NCI-H510A treated with DMSO at 0.1 percent for 48 hours (cell line): ENCODE measurements around the gene ARMC5.
A peak's percentile ranks its signal among the peaks of the same experiment; 100 is the strongest.
"Not testable (repeated sequence)": the region's sequence is repeated elsewhere in the genome, so short reads cannot be mapped to it uniquely, and the experiment has no call there.

Experiments used
- DNase-seq: peaks from one replicate; lab custom pipeline; 2025; lab: John Stamatoyannopoulos, UW

Gene ARMC5

GRCh38 chr16:31430380-31431052 lies 28.8 kb upstream of the ARMC5 start:
- no peak for DNase-seq

DNA sequence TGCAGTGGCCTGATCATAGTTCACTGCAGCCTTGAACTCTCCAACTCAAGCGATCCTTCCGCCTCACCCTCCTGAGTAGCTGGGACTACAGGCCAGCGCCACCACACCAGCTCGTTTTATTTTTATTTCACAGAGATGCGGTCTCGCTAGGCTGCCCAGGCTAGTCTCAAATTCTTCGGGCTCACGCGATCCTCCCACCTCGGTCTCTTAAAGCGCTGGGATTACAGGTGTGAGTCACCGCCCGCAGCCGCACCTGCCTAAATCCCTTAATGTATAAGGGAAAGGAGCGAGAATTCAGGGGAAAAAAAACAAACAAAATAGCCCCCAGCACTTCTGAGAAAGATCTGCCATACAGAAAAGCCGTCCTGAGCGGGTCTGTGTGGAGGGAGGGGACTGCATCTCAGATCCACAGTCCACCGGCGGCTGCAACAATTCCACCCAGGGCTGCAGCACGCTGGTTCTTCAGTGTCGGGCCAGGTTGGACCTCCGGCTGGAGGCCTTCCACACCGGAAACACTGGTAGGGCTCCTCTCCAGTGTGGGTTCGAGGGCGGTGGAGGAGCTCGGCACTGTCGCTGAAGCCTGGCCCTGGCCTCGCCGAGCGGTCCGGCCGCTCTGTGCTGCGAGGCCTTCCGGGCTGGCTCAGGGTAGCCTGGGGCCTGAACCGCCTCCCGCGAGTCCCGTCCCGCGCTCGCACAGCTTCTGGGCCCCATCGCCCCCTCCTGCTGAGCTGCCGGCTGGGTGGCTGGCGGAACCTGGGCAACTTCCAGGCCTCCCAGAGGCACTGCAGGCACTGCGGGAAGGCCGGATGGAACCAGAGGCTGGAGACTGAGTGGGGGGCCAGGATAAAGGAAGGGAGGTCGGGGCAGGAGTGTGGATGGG lies 23.7 kb upstream of the ARMC5 start:
- no peak for DNase-seq

- no peak for DNase-seq
These were observed 22.9 kb upstream of the ARMC5 start for GRCh38 chr16:31436221-31437045.

DNA sequence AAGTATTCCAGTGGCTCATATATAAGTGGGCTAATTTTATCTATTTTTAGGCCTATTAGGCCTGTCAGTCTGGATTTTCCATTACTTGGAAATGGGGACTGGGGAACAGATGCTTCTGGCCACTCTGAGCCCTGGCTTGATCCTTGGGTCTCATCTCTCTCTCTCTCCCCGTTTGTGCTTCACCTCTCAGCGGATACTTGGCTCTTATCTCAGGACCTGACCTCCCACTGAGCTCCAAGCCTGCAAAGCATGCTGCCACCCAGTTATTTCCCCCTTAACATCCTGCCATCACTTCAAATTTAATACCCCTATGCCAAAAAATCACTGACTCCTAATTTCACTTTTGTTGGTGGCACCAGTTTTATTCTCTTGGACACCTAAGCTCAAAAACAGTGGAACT lies 20.9 kb upstream of the ARMC5 start:
- DNase-seq: no peak

- not testable (repeated sequence) for DNase-seq
These were observed 20.3 kb upstream of the ARMC5 start for GRCh38 chr16:31439023-31439422.

GRCh38 chr16:31439519-31439918 lies 19.8 kb upstream of the ARMC5 start:
- DNase-seq: no peak

- DNase-seq: no peak
These were observed 18.7 kb upstream of the ARMC5 start for GRCh38 chr16:31440516-31441184.

GRCh38 chr16:31441956-31442355 lies 17.3 kb upstream of the ARMC5 start:
- DNase-seq: no peak

GRCh38 chr16:31445931-31446330 lies 13.4 kb upstream of the ARMC5 start:
- not testable (repeated sequence) for DNase-seq

DNA sequence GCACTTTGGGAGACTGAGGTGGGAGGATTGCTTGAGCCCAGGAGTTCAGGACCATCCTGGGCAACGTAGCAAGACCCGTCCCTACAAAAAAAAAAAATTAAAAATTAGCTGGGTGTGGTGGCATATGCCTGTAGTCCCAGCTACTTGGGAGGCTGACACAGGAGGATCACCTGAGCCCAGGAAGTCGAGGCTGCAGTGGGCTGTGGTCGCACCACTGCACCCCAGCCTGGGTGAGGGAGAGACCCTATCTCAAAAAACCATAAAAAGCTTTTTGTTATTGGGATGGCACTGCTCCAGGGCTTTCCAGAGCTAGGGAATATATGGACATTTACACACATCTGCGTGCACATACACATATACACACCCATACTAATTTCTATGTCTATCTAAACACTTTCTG lies 8.1 kb upstream of the ARMC5 start:
- no peak for DNase-seq

DNA sequence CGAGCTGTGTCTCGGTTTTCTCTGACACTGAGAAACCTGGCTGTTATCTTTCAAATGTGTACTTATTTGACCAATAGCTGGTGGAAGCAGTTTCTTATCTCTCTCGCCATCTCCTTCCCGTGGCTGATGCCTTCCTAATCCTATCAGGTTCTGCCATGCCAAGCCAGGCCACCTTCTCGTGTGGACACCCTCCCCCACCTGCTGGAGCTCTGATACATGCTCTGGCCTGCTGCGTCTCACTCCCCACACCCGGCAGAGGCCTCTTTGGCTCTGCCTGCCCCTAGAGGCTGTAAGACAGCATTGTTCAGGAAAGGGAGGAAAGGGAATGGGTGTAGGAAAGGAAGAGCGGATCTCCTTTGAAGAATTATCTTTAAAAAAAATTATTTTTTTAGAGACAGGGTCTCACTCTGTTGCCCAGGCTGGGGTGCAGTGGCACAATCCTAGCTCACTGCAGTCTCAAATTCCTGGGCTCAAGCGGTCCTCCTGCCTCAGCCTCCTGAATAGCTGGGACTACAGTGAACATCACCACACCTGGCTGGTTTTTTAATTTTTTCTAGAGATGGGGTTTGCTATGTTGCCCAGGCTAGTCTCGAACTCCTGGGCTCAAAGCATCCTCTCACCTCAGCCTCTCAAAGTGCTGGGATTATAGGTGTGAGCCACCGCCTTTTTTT lies 7.5 kb upstream of the ARMC5 start:
- DNase-seq: peak; percentile 75

GRCh38 chr16:31452631-31453106 lies 6.6 kb upstream of the ARMC5 start:
- DNase-seq: no peak

DNA sequence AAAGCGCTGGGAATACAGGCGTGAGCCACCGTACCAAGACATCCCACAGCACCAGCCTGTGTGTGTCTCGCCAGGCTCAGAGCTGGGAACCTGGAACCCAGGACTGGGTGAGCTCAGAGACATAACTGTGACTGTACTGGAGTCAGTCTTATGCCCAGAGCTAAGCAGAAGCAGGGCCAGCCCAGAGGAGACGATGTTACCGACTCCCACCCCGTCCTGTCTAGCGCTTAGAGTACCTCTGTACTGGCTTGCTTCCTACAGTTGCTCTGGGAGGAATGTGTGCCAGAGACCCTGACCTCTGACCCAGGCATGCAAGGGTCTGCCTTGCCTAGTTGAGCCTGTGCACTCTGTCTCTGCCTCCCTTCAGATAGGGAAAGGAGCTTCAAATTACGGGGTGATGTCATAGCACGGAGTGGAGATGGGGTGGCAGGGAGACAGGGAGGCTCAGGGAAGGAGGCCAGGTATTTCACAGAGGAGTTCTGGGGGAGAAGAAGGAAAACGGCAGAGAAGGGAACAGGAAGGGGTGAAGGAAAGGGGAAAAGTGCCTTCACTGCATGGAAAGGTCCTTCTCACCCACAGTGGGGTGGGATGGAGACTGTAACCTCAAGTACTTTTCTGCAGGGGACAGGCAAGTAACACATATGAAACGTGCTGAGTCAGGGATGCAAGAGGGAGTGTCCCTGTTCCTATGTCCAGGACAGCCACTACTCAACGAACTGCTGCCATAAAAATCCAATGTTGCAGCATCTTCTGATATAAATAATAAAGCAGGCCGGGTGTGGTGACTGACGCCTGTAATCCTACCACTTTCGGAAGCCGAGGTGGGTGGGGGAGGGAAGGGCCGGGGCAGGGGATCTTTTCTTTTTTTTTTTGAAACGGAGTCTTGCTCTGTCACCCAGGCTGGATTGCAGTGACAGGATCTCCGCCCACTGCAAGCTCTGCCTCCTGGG lies 5.8 kb upstream of the ARMC5 start:
- DNase-seq: no peak

DNA sequence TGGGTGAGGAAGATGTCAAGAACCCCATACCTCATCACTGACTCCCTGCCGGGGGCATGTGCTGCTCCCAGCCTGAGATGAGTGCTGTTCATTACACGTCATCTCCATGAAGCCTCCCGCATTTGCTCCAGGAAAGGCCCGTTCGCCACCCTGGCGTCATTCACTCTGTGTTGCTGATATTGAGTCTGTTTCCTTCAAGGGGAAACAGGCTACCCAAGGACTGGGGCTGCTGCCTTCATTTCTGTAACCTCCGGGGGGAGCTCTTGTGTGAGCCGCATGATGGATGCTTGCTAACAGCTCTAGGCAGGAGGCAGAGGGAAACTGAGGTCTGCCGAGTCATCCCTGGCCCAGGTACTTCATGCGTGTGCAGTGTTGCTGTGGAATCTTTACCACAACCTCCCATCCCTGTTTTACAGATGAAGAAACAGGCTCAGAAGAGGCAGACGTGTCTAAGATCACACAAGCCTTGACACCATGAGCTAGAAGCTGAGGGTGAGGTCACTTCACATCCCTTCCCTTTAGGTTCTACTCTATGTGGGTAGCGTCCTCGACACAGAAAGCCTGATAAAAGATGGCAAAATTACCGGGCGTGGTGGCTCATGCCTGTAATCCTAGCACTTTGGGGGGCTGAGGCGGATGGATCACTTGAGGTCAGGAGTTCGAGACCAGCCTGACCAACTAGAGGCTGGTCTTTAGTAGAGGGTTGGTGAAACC lies 3.5 kb upstream of the ARMC5 start:
- no peak for DNase-seq

GRCh38 chr16:31456988-31457360 lies 2.3 kb upstream of the ARMC5 start:
- no peak for DNase-seq

- DNase-seq: peak; percentile 68
These were observed 1.0 kb upstream of the ARMC5 start for GRCh38 chr16:31458073-31458843.

DNA sequence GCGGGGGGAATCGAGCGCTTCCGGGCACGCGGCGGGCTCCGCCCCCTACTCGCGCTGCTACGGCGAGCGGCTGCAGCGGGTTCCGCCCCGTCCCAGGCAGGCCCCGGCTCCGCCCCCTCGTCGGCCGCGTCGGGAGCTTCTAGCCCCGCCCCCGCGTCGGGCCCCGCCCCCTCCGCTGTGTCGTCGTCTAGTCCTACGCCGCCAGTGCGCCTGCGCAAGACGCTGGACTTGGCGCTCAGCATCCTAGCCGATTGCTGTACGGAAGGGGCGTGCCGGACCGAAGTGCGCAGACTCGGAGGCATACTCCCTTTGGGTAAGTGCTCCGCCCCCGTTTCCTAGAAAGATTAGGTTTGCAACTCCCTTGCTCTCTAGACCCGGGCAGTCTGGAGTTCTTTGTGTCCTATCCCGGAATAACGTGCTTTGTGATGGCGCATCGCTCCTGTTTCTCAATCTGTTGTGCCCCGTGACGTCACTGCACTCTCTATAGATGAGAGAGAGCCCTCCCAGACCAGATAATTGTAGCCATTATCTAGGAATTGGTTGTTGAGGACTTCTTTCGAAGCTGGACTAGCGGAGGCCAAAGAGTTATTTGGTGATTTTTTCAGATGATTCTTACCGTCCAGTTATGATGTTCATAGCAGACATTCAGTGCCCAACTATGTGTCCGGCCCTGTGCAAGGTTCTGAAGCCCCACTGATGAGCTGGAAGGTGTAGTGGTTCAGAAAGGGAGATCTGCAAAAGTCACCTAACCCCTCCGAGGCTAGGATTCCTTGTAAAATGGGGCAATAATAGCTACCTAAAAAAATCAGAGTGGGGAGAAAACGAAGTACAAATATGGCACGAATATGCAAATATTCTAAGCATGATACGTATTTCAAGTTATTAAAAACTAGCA lies 633 bp downstream of the ARMC5 start:
- peak; percentile 99 for DNase-seq

GRCh38 chr16:31460582-31461002 lies 1.3 kb downstream of the ARMC5 start:
- DNase-seq: peak; percentile 47
